CD4-positive, alpha-beta T cell treated with Interleukin-6 at 100 ng/mL for 8 hours (primary cell): ENCODE data around the gene C2CD4D.

Experiments used
- DNase-seq: peaks from one replicate; pipeline ENCODE4 v3.0.0-alpha.2; 2020; ENCODE audit warnings: mixed read lengths, low spot score

C2CD4D gene

GRCh38 chr1:151834239-151834638 lies 5.4 kb downstream of the C2CD4D start:
- no peak for DNase-seq

GRCh38 chr1:151833172-151833900 lies 6.3 kb downstream of the C2CD4D start:
- no peak for DNase-seq

GRCh38 chr1:151832318-151832980 lies 7.2 kb downstream of the C2CD4D start:
- no peak for DNase-seq

GRCh38 chr1:151831605-151832004 lies 8.0 kb downstream of the C2CD4D start, which contains the start of gene RORC:
Gene RORC, minus strand, starts transcription at chr1:151831802. Its CDS starts 38 bp downstream, at chr1:151831764.
- no peak for DNase-seq

- no peak for DNase-seq
Observed at GRCh38 chr1:151831256-151831591, 8.4 kb downstream of the C2CD4D start.

- DNase-seq: no peak
Observed at GRCh38 chr1:151830055-151830454, 9.6 kb downstream of the C2CD4D start.

GRCh38 chr1:151829352-151830046 lies 10.1 kb downstream of the C2CD4D start:
- no peak for DNase-seq

GRCh38 chr1:151828921-151829320 lies 10.7 kb downstream of the C2CD4D start:
- no peak for DNase-seq

GRCh38 chr1:151827853-151828252 lies 11.8 kb downstream of the C2CD4D start:
- DNase-seq: no peak

- DNase-seq: no peak
Observed at GRCh38 chr1:151825751-151826660, 13.6 kb downstream of the C2CD4D start.

GRCh38 chr1:151825204-151825603 lies 14.4 kb downstream of the C2CD4D start:
- DNase-seq: no peak

- DNase-seq: no peak
Observed at GRCh38 chr1:151823175-151823574, 16.4 kb downstream of the C2CD4D start.

- DNase-seq: no peak
Observed at GRCh38 chr1:151822404-151822803, 17.2 kb downstream of the C2CD4D start.

- DNase-seq: no peak
Observed at GRCh38 chr1:151820940-151821339, 18.7 kb downstream of the C2CD4D start.

- no peak for DNase-seq
Observed at GRCh38 chr1:151819976-151820623, 19.5 kb downstream of the C2CD4D start.

GRCh38 chr1:151819227-151819835 lies 20.3 kb downstream of the C2CD4D start:
- no peak for DNase-seq

GRCh38 chr1:151817353-151817730 lies 22.3 kb downstream of the C2CD4D start:
- DNase-seq: no peak

- DNase-seq: no peak
Observed at GRCh38 chr1:151816548-151817352, 22.9 kb downstream of the C2CD4D start.

GRCh38 chr1:151815716-151816327 lies 23.8 kb downstream of the C2CD4D start:
- DNase-seq: peak; percentile 73
